Osteocyte (in vitro differentiated cells): Measurements from ENCODE around the gene SMPDL3A. TPM values are rescaled to one million over a fixed set of nuclear protein-coding genes. Genes with fewer than 3 reads are reported as not detected.

Source experiments
- DNase-seq: peaks from one replicate; pipeline ENCODE4 v3.0.0; 2021; ENCODE audit warnings: mixed read lengths; ENCODE audit not compliant: unreplicated experiment; ENCODE audit errors: extremely low spot score
- H3K27ac Mint-ChIP-seq: one replicate; pipeline ENCODE4 v1.8.0; 2021; ENCODE audit warnings: mild to moderate bottlenecking, mixed read lengths; ENCODE audit not compliant: unreplicated experiment
- H3K27me3 Mint-ChIP-seq: one replicate; pipeline ENCODE4 v1.8.0; 2021; ENCODE audit warnings: mixed read lengths; ENCODE audit not compliant: unreplicated experiment
- H3K36me3 Mint-ChIP-seq: one replicate; pipeline ENCODE4 v1.8.0; 2021; ENCODE audit warnings: mixed read lengths; ENCODE audit not compliant: unreplicated experiment
- H3K4me1 Mint-ChIP-seq: one replicate; pipeline ENCODE4 v1.8.0; 2021; ENCODE audit warnings: mixed read lengths; ENCODE audit not compliant: unreplicated experiment
- H3K4me3 Mint-ChIP-seq: one replicate; pipeline ENCODE4 v1.8.0; 2021; ENCODE audit warnings: mild to moderate bottlenecking, moderate library complexity, mixed read lengths; ENCODE audit not compliant: unreplicated experiment
- H3K9me3 Mint-ChIP-seq: one replicate; pipeline ENCODE4 v1.8.0; 2021; ENCODE audit warnings: mixed read lengths; ENCODE audit not compliant: unreplicated experiment
- total RNA-seq: library from RNA; stranded (reverse); gene quantifications from 2 replicates; pipeline ENCODE4 v1.2.1, GENCODE V29; 2021
- TF ChIP-seq, protein P1 (sequence below): fragments of 200-600 bp; sonication (generic); IDR thresholded peaks from 2 replicates; pipeline ENCODE4 v1.5.0; 2021; ENCODE audit warnings: antibody characterized with exemption, mild to moderate bottlenecking, moderate library complexity

The SMPDL3A gene
- total RNA-seq, 1 donor from 2014 or later, result 14.6 TPM

DNA sequence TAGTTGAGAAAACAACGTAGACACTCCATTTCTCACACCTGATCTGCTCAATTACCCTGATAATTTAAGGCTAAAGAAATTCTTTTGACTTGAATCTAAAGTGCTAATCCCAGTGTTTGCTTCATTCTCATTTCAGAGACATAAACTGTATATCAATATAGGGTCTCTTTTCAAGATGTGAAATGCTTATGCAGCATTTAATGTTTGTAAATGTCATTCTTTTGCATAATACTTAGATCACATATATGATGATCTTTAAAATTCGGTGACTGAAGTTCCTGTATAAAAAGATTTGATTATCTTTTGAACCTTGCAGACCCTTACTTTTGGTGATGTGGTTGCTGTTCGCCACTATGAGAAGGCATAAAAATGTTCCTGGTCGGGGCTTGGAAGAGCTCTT lies 5.7 kb upstream of the SMPDL3A start:
- Mint-ChIP-seq H3K27ac (no peak overlapping the region), H3K27me3 (peaks cover 66% of the 10 kb centered on the region)

DNA sequence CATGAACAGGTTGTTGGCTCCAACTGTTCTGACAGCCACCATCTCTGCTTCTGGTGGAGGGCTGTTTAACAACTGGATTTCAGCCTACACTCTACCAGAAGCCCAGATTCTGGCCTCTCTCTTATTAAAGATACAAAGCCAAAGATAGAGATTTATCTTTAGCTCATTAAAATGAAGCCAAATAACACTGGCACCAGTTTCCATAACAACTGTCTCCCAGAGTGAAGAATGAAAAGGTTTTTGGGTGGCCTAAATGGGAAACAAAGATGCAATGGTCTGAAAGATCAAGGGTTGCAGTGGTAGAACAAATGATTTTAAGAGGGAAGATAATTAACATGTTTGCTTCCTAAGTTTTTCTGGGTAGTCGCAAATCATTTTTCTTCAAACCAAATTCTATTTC lies 3.2 kb upstream of the SMPDL3A start:
- Mint-ChIP-seq H3K36me3 (no peaks in the 10 kb centered on the region), H3K27me3 (peaks cover 44% of the 10 kb centered on the region), H3K4me3 (no peak overlapping the region), H3K4me1 (peaks cover 23% of the 10 kb centered on the region), H3K9me3 (no peaks in the 10 kb centered on the region), H3K27ac (no peak overlapping the region)
- TF ChIP-seq, protein P1, sequence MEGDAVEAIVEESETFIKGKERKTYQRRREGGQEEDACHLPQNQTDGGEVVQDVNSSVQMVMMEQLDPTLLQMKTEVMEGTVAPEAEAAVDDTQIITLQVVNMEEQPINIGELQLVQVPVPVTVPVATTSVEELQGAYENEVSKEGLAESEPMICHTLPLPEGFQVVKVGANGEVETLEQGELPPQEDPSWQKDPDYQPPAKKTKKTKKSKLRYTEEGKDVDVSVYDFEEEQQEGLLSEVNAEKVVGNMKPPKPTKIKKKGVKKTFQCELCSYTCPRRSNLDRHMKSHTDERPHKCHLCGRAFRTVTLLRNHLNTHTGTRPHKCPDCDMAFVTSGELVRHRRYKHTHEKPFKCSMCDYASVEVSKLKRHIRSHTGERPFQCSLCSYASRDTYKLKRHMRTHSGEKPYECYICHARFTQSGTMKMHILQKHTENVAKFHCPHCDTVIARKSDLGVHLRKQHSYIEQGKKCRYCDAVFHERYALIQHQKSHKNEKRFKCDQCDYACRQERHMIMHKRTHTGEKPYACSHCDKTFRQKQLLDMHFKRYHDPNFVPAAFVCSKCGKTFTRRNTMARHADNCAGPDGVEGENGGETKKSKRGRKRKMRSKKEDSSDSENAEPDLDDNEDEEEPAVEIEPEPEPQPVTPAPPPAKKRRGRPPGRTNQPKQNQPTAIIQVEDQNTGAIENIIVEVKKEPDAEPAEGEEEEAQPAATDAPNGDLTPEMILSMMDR, result no peak
- no peak for DNase-seq

More for the DNA sequence above, 5.7 kb upstream of the SMPDL3A start:
- TF ChIP-seq, protein P1, result no peak
- H3K4me3 Mint-ChIP-seq, result no peak overlapping the region
- peaks cover 9% of the 10 kb centered on the region for H3K4me1 Mint-ChIP-seq
- H3K9me3 Mint-ChIP-seq, result no peaks in the 10 kb centered on the region
- no peak for DNase-seq
- H3K36me3 Mint-ChIP-seq, result no peaks in the 10 kb centered on the region

DNA sequence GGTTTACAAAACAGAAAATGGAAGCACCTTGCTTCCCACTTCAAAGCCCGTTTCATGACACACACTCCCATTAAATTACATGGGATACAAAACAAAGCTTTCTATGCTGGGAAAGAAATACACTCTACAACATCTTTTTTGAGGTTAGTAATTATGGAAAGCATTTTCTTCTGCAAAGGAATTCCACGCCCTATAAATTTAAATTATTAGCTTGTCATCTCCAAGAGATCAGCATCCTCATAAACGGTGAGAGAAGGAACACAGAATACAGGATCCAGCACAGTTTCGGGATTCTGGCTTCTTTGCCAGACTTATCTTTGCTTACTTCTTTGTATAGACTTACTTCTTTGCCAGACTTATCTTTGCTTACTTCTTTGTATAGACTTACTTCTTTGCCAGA lies 1.3 kb upstream of the SMPDL3A start:
- DNase-seq, result no peak
- Mint-ChIP-seq H3K27ac (no peak overlapping the region), H3K4me3 (no peak overlapping the region), H3K4me1 (peaks cover 27% of the 10 kb centered on the region), H3K36me3 (no peaks in the 10 kb centered on the region), H3K9me3 (no peaks in the 10 kb centered on the region), H3K27me3 (peaks cover 30% of the 10 kb centered on the region)
- TF ChIP-seq, protein P1, result no peak

DNA sequence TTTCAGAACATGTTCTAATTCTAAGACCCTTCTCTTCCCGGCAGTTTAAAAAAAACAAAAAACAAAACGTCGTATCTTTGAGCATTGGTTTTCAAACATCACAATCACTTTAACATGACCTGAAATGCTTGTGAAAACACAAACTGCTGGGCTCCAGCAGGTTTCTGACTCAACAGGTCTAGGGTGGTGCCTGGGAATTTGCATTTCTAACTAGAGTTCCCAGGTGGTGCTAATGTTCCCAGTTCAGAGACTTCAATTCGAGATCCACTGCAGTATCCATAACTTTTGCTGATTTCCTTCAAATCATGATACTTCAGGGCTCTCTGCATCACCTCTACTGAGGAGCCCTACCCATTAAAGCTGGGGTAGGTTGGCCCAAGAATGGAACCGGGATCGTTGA lies 850 bp upstream of the SMPDL3A start:
- H3K36me3 Mint-ChIP-seq, result no peaks in the 10 kb centered on the region
- no peak for DNase-seq
- TF ChIP-seq, protein P1, result no peak
- no peak overlapping the region for H3K27ac Mint-ChIP-seq
- no peaks in the 10 kb centered on the region for H3K9me3 Mint-ChIP-seq
- peak overlapping the region; percentile 14 for H3K4me3 Mint-ChIP-seq
- H3K27me3 Mint-ChIP-seq, result peaks cover 29% of the 10 kb centered on the region
- H3K4me1 Mint-ChIP-seq, result peaks cover 27% of the 10 kb centered on the region

DNA sequence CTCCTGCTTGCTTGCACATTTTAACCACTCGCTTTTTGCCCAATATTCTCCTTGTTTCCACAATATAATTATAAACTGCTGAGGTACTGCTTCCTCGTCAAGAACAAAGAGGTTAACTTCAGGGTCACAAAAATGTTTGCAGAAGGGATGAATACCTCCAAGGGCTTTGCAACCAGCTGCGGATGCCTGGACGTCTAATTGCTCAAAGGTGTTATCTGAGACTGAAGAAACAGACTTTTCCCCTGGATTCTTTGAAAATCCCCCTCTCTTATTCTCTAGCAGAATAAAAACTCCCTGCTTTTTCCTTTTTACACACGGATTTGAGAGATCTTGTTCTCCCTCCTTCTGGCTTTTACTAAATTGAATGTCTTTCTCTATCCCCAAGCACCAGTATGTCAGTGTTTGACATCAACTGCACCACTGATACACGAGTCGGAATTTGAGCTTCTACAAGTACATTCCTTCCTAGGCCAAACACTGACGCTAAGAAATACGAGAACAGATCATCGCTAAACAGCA lies 336 bp upstream of the SMPDL3A start:
- Mint-ChIP-seq H3K27me3 (peaks cover 24% of the 10 kb centered on the region), H3K4me1 (peaks cover 27% of the 10 kb centered on the region), H3K36me3 (no peaks in the 10 kb centered on the region), H3K9me3 (no peaks in the 10 kb centered on the region), H3K4me3 (peak overlapping the region; percentile 88), H3K27ac (peak overlapping the region; percentile 95)
- TF ChIP-seq, protein P1, result no peak
- DNase-seq, result no peak
